Neural cell (in vitro differentiated cells): ENCODE measurements around the gene CDA. TPM values are rescaled to one million over a fixed set of nuclear protein-coding genes. Genes with fewer than 3 reads are reported as not detected.

Source experiments
- H2AFZ ChIP-seq: fragments of 200-600, 300-800 bp; sonication (generic), shearing (Covaris generic); 2 replicates; pipeline ENCODE4 v1.6.0; 2014; ENCODE audit warnings: low read depth, mild to moderate bottlenecking, antibody characterized with exemption, low read length, moderate library complexity
- H3F3A ChIP-seq: fragments of 200-600 bp; shearing (Covaris generic); 2 replicates; pipeline ENCODE4 v1.6.1; 2016; ENCODE audit warnings: mild to moderate bottlenecking, moderate library complexity, mixed read lengths, antibody characterized with exemption, low read length; ENCODE audit not compliant: insufficient read depth, poor library complexity, severe bottlenecking
- H3K27ac ChIP-seq: fragments of 200-600, 300-800 bp; sonication (generic), shearing (Covaris generic); 2 replicates; pipeline ENCODE4 v1.5.1; 2014; ENCODE audit warnings: mild to moderate bottlenecking, low read length, moderate library complexity
- H3K27me3 ChIP-seq: fragments of 300-800, 200-600 bp; sonication (generic), shearing (Covaris generic); 2 replicates; pipeline ENCODE4 v1.6.0; 2014; ENCODE audit warnings: mild to moderate bottlenecking, low read depth, low read length, moderate library complexity; ENCODE audit not compliant: insufficient read depth
- H3K36me3 ChIP-seq: fragments of 300-800, 200-600 bp; sonication (generic), shearing (Covaris generic); 2 replicates; pipeline ENCODE4 v1.5.1; 2014; ENCODE audit warnings: mild to moderate bottlenecking, antibody characterized with exemption, low read length, moderate library complexity; ENCODE audit not compliant: insufficient read depth
- H3K4me2 ChIP-seq: fragments of 300-800, 200-600 bp; sonication (generic), shearing (Covaris generic); 2 replicates; pipeline ENCODE4 v1.6.0; 2014; ENCODE audit warnings: mild to moderate bottlenecking, low read length
- H3K4me3 ChIP-seq: fragments of 300-800, 200-600 bp; sonication (generic), shearing (Covaris generic); 2 replicates; pipeline ENCODE4 v1.5.1; 2014; ENCODE audit warnings: mild to moderate bottlenecking, low read length, moderate library complexity
- H3K79me2 ChIP-seq: fragments of 200-600 bp; shearing (Covaris generic); replicated peaks from 2 replicates; pipeline ENCODE4 v1.6.0; 2014; ENCODE audit warnings: mild to moderate bottlenecking, low read length, moderate library complexity; ENCODE audit not compliant: insufficient read depth
- H3K9ac ChIP-seq: fragments of 300-800, 200-600 bp; sonication (generic), shearing (Covaris generic); 2 replicates; pipeline ENCODE4 v1.6.1; 2016; ENCODE audit warnings: mild to moderate bottlenecking, low read length, mixed read lengths
- H3K9me2 ChIP-seq: fragments of 200-600 bp; shearing (Covaris generic); 2 replicates; pipeline ENCODE4 v1.6.1; 2016; ENCODE audit warnings: mild to moderate bottlenecking, low read length, mixed read lengths; ENCODE audit not compliant: insufficient read depth
- H3K9me3 ChIP-seq: fragments of 200-600, 300-800 bp; sonication (generic), shearing (Covaris generic); 2 replicates; pipeline ENCODE4 v1.6.1; 2016; ENCODE audit warnings: mild to moderate bottlenecking, mixed run types, low read length, moderate library complexity, mixed read lengths
- H4K20me1 ChIP-seq: fragments of 200-600 bp; shearing (Covaris generic); 2 replicates; pipeline ENCODE4 v1.6.1; 2016; ENCODE audit warnings: mild to moderate bottlenecking, mixed run types; ENCODE audit not compliant: insufficient read depth
- CTCF ChIP-seq: fragments of 450-650 bp; IDR thresholded peaks from 2 replicates; pipeline ENCODE4 v1.5.1; 2014; ENCODE audit warnings: antibody characterized with exemption, mild to moderate bottlenecking, moderate library complexity; ENCODE audit not compliant: poor library complexity, severe bottlenecking
- EP300 ChIP-seq: fragments of 450-650 bp; conservative IDR thresholded peaks from 2 replicates; pipeline ENCODE4 v1.6.1; 2014; ENCODE audit warnings: antibody characterized with exemption, mild to moderate bottlenecking, moderate library complexity; ENCODE audit not compliant: poor library complexity, severe bottlenecking
- EZH2 ChIP-seq: fragments of 200-600, 300-800 bp; shearing (Covaris generic), sonication (generic); IDR thresholded peaks from 2 replicates; pipeline ENCODE4 v1.6.1; 2014; ENCODE audit warnings: antibody characterized with exemption, low read length, borderline replicate concordance, mild to moderate bottlenecking; ENCODE audit not compliant: insufficient read depth, poor library complexity, severe bottlenecking
- MXI1 ChIP-seq: fragments of 450-650 bp; conservative IDR thresholded peaks from 2 replicates; pipeline ENCODE4 v1.6.1; 2014; ENCODE audit warnings: antibody characterized with exemption, mild to moderate bottlenecking; ENCODE audit not compliant: poor library complexity, severe bottlenecking
- POLR2AphosphoS5 ChIP-seq: IDR thresholded peaks from 2 replicates; pipeline ENCODE4 v1.6.1; 2012
- RAD21 ChIP-seq: fragments of 450-650 bp; conservative IDR thresholded peaks from 2 replicates; pipeline ENCODE4 v1.6.1; 2014; ENCODE audit warnings: antibody characterized with exemption, mild to moderate bottlenecking, moderate library complexity
- REST ChIP-seq: IDR thresholded peaks from 2 replicates; pipeline ENCODE4 v1.6.1; 2012; ENCODE audit warnings: borderline replicate concordance
- SMC3 ChIP-seq: fragments of 450-650 bp; conservative IDR thresholded peaks from 2 replicates; pipeline ENCODE4 v1.6.1; 2014; ENCODE audit warnings: antibody characterized with exemption, mild to moderate bottlenecking, moderate library complexity; ENCODE audit not compliant: poor library complexity
- TAF1 ChIP-seq: IDR thresholded peaks from 2 replicates; pipeline ENCODE4 v1.6.1; 2012; ENCODE audit warnings: low read depth
- polyA plus RNA-seq: library from polyadenylated mRNA; depleted of rRNA; stranded (reverse); fragments of >200 nt; gene quantifications from 2 replicates; pipeline ENCODE4 v1.2.3, GENCODE V29; 2014

CDA gene
- polyA plus RNA-seq, 1 donor from 2014 or later, result not detected

- Histone ChIP-seq H3K4me2 (no peak overlapping the region), H3K27ac (no peak overlapping the region), H3K79me2 (no peaks in the 10 kb centered on the region), H2AFZ (no peak overlapping the region), H3K4me3 (no peak overlapping the region), H3K36me3 (peaks cover 7% of the 10 kb centered on the region), H3K9ac (no peak overlapping the region), H3K9me2 (no peaks in the 10 kb centered on the region), H3K9me3 (no peaks in the 10 kb centered on the region), H3F3A (no peaks in the 10 kb centered on the region), H4K20me1 (no peaks in the 10 kb centered on the region), H3K27me3 (no peaks in the 10 kb centered on the region)
- TF ChIP-seq RAD21 (peak; percentile 89), SMC3 (peak; percentile 90), REST (no peak), TAF1 (no peak), POLR2AphosphoS5 (no peak), EP300 (no peak), MXI1 (peak; percentile 20), CTCF (peak; percentile 91), EZH2 (no peak)
These were observed 51.3 kb downstream of the CDA start for GRCh38 chr1:20640183-20640597.

- H3K36me3 ChIP-seq, result peaks cover 7% of the 10 kb centered on the region
These were observed 53.1 kb downstream of the CDA start for GRCh38 chr1:20641975-20642374.

More at GRCh38 chr1:20641975-20642374, 53.1 kb downstream of the CDA start:
- no peak for TF ChIP-seq MXI1
- no peak for TF ChIP-seq TAF1
- TF ChIP-seq POLR2AphosphoS5, result no peak
- no peak for TF ChIP-seq CTCF
- no peak for TF ChIP-seq EZH2
- no peak for TF ChIP-seq EP300
- no peak for TF ChIP-seq REST
- TF ChIP-seq SMC3, result no peak
- TF ChIP-seq RAD21, result no peak
- H3K9me3 ChIP-seq, result no peaks in the 10 kb centered on the region
- H3K79me2 ChIP-seq, result no peaks in the 10 kb centered on the region
- H3F3A ChIP-seq, result no peaks in the 10 kb centered on the region
- no peak overlapping the region for H3K27ac ChIP-seq
- H3K9me2 ChIP-seq, result no peaks in the 10 kb centered on the region
- H2AFZ ChIP-seq, result no peak overlapping the region
- no peaks in the 10 kb centered on the region for H3K27me3 ChIP-seq
- H3K4me3 ChIP-seq, result no peak overlapping the region
- no peak overlapping the region for H3K9ac ChIP-seq
- no peaks in the 10 kb centered on the region for H4K20me1 ChIP-seq
- H3K4me2 ChIP-seq, result no peak overlapping the region
